HG03280 (cell line): Measurements from ENCODE around the gene METAP2.
"Not testable (repeated sequence)": the region's sequence is repeated elsewhere in the genome, so short reads cannot be mapped to it uniquely, and the experiment has no call there.

Source experiments
- ATAC-seq: cut with Tn5 transposase; IDR thresholded peaks from one replicate; pipeline ENCODE4 v1.9.1; 2021; ENCODE audit warnings: mild to moderate bottlenecking, moderate library complexity; ENCODE audit not compliant: unreplicated experiment

The METAP2 gene

GRCh38 chr12:95473884-95474659, at the start of gene METAP2:
TSS of gene METAP2 (plus strand) at chr12:95474152. CDS start at chr12:95474180, 28 bp downstream.
- ATAC-seq = peak; percentile 96

DNA sequence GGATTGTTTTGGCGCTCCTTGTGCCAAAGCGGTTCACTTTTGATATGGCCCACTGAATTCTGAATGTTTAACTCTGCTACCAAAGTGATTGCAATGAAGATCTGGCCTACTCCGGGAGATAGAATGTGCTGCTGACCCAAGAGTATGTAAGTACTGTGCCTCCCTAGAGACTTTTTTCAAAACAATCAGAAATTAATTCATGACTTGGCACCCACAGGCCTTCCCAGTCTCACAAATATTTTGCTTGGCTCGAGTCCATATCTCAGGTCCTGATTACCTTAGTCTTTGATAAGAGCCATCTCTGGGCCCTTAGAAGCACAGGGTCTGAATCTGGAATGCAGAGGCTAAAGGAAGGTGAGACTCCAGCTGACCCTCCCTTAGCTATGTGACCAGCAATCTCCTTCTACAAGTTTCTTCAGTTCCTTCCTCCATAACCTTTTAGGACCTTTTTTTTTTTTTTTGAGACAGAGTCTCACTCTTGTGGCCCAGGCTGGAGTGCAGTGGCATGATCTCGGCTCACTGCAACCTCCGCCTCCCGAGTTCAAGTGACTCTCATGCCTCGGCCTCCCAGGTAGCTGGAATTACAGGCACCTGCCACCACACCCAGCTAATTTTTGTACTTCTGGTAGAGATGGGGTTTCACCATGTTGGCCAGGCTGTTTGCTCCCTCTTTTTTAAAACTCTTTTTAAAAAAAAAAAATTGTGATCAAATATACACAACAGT, 49.5 kb upstream of the METAP2 start:
- ATAC-seq = no peak

- ATAC-seq = no peak
Measured at GRCh38 chr12:95429172-95429510, 44.8 kb upstream of the METAP2 start.

GRCh38 chr12:95431120-95431519, 42.8 kb upstream of the METAP2 start:
- ATAC-seq = no peak

GRCh38 chr12:95435355-95435754, 38.6 kb upstream of the METAP2 start:
- ATAC-seq = no peak

DNA sequence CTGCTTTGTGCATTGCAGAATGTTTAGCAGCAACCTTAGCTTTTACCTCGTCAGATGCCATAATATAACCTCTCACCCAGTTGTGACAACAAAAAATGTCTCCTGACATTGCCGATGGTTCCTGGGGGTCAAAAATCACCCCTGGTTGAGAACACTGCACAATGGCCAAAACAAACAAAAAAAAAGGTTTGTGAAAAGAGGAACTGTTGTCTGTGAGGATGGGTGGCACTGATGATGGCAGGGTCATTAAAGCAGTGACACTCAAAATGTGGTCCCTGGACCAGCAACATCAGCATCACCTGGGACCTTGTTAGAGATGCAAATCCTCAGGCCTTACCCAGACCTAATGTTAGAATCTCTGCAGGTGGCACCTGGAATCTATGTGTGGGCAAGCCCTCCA, 36.4 kb upstream of the METAP2 start:
- no peak for ATAC-seq

GRCh38 chr12:95439461-95440230, 34.3 kb upstream of the METAP2 start:
- ATAC-seq = no peak

DNA sequence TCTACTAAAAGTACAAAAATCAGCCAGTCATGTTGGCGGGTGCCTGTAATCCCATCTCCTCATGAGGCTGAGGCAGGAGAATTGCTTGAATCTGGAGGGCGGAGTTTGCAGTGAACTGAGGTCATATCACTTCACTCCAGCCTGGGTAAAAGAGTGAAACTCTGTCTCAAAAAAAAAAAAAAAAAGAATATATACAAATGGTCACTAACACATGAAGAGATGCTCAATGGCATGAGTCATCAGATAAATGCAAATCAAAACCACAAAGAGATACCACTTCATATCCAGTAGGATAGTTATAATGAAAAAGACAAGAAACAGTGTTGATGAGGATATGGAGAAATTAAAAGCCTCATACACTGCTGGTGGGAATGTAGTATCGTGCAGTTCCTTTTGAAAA, 33.6 kb upstream of the METAP2 start:
- no peak for ATAC-seq

- no peak for ATAC-seq
Measured at GRCh38 chr12:95443459-95443858, 30.5 kb upstream of the METAP2 start.

- not testable (repeated sequence) for ATAC-seq
Measured at GRCh38 chr12:95445099-95445498, 28.9 kb upstream of the METAP2 start.

DNA sequence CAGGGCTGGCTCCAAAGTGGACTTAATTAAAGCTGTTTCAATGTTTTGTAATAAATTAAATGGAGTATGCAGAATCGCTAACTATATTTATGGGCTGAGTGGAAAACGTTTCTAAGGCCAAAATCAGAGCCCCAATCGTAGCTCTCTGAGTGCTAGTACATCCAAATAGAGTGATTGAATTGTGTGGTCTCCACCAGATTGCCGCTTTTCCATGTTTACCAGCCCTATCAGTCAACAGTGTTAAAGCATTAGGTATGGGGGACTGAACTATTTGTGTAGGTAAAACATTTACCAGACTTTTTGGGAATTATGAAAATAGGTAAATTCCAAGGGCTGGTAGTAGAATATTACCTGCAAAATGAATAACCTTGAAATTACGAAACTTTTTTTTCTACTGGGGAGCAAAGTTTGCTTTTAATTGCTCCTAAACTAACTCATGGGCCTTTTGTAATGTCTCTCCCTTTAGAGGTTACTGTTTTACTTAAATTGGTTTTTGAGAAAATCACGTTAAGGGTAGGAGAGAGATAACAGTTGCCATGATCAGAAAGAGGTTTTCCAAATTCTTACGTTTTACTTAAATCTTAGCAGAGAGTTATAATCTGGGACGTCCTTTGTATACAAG, 28.0 kb upstream of the METAP2 start:
- no peak for ATAC-seq

DNA sequence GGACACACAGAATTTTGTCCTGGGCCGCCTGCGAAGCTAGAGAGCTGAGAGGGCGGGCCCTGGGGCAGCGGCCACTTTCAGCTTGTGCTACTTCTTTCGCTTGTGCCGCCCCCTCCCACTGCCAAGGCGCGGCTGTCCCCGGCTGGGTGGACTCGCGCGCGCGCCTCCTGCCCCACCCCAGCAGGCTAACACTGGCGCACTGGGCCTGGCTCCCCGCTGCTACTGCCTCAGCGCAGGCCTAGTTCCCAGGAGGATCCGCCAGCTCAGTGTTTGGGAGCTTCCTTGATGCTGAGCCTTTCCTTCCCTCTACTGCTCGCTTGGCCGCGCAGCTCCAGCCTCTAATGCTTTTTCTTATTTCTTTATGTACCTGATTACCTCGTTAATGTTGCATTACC, 27.4 kb upstream of the METAP2 start:
- ATAC-seq = no peak

DNA sequence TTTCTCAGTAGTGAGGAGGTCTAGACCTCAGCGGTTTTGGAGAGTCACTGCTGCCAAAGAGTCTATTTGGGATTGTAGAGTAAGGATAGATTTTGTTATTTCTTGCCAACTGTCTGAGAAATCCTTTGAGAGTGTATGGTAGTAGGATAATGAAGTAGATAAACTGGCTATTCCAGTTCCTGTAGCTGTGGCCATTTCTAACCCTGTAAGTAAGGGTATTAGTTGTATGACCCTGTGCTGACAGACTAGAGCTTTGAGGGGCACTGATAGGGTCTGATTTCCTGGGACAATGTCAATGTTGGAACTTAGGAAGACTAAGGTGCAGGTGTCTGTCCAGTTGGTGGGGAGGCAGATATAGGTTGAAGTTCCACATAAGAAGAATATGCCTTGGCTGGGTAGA, 24.3 kb upstream of the METAP2 start:
- not testable (repeated sequence) for ATAC-seq

DNA sequence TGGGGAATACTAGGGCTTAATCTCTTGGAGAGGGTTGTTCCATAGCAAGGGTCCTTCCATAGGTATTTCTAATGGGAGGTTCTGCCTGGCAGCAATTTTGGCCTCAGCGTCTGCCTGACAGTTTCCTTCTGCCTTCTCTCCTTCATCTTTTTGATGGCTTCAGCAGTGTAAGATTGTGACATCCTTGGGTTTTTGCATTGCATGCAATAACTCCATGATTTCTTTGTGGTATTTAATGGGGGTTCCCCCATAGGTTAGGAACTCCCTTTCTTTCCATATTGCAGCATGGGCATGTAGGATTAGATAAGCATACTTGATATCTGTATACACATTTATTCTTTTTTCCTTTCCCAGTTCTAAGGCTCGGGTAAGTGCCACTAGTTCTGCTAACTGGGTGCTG, 21.5 kb upstream of the METAP2 start:
- not testable (repeated sequence) for ATAC-seq

DNA sequence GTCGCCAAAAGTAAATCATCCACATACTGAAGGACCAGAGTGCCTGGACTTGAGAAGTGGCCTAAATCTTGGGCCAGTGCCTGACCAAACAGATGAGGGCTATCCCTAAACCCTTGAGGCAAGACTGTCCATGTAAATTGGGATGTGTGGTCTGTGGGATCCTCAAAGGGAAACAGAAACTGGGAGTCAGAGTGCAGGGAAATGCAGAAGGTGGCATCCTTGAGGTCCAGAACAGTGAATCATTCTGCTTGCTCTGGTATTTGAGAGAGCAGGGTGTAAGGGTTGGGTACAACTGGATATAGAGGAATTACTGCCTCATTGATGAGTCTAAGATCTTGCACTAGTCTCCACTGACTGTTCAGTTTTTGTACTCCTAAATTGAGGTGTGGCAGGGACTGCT, 20.1 kb upstream of the METAP2 start:
- not testable (repeated sequence) for ATAC-seq

DNA sequence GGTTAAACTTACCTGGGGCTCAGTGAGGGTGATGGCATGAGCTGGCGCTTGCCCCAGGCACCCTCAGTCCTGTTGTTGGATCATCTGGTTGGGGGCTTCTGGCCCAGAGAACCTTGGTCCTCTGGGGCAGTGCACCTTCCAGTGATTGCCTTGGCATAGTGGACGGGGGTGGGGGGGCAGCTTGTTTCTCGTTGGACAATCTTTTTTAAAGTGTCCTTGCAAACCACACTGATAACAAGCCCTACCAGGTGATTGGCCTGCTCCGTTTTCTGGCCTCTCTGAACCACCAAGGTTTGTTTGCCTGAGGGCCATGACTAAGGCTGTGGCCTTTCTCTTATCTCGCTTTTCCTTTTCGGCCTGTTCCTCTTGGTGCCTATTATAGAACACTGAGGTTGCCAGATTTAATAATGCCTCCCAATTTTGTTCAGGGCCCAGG, 19.2 kb upstream of the METAP2 start:
- not testable (repeated sequence) for ATAC-seq

DNA sequence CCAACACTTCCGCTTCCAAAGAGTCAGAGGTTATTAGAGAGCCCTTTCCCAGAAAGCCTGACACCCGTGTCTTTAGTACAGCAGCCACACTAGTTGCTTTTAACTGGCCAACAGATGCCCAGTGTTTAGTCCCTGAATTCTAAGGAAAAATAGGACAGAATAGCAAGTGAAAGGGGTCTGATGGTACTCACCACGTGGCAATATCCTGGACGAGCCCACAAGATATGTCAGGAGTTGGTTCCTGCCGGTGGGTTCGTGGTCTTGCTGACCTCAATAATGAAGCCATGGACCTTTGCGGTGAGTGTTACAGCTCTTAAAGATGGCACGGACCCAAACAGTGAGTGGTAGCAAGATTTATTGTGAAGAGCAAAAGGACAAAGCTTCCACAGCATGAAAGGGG, 16.3 kb upstream of the METAP2 start:
- not testable (repeated sequence) for ATAC-seq

- no peak for ATAC-seq
Measured at GRCh38 chr12:95458761-95459160, 15.2 kb upstream of the METAP2 start.

DNA sequence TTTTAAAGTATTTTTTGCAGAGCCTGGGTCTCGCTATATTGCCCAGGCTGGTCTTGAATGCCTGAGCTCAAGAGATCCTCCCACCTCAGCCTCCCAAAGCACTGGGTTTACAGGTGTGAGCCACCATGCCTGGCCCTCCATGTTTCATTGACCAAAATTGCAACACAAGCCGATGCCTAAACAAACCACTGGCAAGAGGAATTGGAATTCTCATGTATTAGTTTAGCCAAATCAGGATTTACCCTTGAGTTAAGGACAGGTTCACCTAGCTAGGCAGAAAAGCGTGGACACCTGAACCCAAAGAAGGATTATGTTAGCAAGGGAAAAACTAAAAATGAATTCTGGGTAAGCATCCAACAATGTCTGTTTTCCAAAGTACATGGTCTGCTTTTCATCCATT, 14.6 kb upstream of the METAP2 start:
- no peak for ATAC-seq

GRCh38 chr12:95460105-95460504, 13.8 kb upstream of the METAP2 start:
- no peak for ATAC-seq

DNA sequence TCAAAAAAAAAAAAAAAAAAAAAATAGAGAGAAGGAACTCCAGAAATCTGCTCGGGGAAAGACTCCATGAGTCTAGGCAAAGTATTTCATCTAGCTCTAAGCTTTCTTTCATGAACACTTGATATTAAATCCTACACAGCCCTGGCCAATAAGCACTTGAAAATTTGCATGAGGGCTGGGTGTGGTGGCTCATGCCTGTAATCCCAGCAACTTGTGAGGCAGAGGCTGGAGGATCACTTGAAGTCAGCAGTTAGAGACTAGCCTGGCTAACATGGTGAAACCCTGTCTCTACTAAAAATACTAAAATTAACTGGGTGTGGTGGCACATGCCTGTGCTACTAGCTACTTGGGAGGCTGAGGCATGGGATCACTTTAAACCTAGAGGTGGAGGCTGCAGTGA, 13.1 kb upstream of the METAP2 start:
- ATAC-seq = no peak
